Naive thymus-derived CD8-positive, alpha-beta T cell (primary cell): ENCODE results near the gene DAD1. TPM values are rescaled to one million over a fixed set of nuclear protein-coding genes. Genes with fewer than 3 reads are reported as not detected.
A peak's percentile ranks its signal among the peaks of the same experiment; 100 is the strongest.

Source experiments
- ATAC-seq, 2 donors: fragments of 150-1000 bp; cut with Tn5 transposase in 1 of 2; sonication (Bioruptor Pico), chemical (Tn5 transposase) in 1 of 2; 1 replicate in 1 of 2; 2 replicates in 1 of 2; pipeline ENCODE4 v1.10.0; 2021; ENCODE audit warnings: mild to moderate bottlenecking in 2 of 2, moderate library complexity in 2 of 2
- POLR2A ChIA-PET: fragments of 350-600 bp; sonication (Branson Sonifier 250); formaldehyde crosslinking; loops from one replicate; lab custom pipeline; 2021; ENCODE audit warnings: antibody characterized with exemption; lab: Charles Lee
- DNase-seq, 10 donors: peaks; one replicate each; pipeline versions ENCODE4 v3.0.0 to v3.0.0-alpha.2; 2020 to 2022
- H3K27ac Mint-ChIP-seq, 10 donors: one replicate each; pipeline ENCODE4 v1.8.0; 2020 to 2022; ENCODE audit warnings: mild to moderate bottlenecking in 10 of 10, mixed read lengths in 10 of 10, moderate library complexity in 4 of 10, inconsistent platforms in 1 of 10
- H3K27me3 Mint-ChIP-seq, 5 donors: one replicate each; pipeline ENCODE4 v1.8.0; 2021 to 2022; ENCODE audit warnings: mixed read lengths in 5 of 5
- H3K36me3 Mint-ChIP-seq, 3 donors: one replicate each; pipeline ENCODE4 v1.8.0; 2020 to 2022; ENCODE audit warnings: mixed read lengths in 3 of 3, mild to moderate bottlenecking in 2 of 3, inconsistent platforms in 1 of 3
- H3K4me1 Mint-ChIP-seq, 4 donors: one replicate each; pipeline ENCODE4 v1.8.0; 2021 to 2022; ENCODE audit warnings: mixed read lengths in 4 of 4
- H3K4me3 Mint-ChIP-seq, 10 donors: one replicate each; pipeline ENCODE4 v1.8.0; 2020 to 2022; ENCODE audit warnings: mild to moderate bottlenecking in 10 of 10, mixed read lengths in 10 of 10, moderate library complexity in 6 of 10, inconsistent platforms in 1 of 10
- H3K9me3 Mint-ChIP-seq, 9 donors: one replicate each; pipeline ENCODE4 v1.8.0; 2020 to 2022; ENCODE audit warnings: mixed read lengths in 9 of 9, mild to moderate bottlenecking in 3 of 9, inconsistent platforms in 1 of 9, moderate library complexity in 1 of 9
- polyA plus RNA-seq, 3 donors: library from polyadenylated mRNA; unstranded; fragments of 300-500 nt; fragmentation: Illumina TruSeq; gene quantifications; one replicate each; pipeline ENCODE4 v1.2.3, GENCODE V29; 2021
- total RNA-seq, 8 experiments: library from RNA in 2 of 8; stranded (reverse) in 2 of 8; gene quantifications; one replicate each; pipeline ENCODE4 v1.2.3 and lab custom pipeline; 2021 to 2026

Gene DAD1
- total and polyA plus RNA-seq, 5 experiments from 2014 or later, result 120 to 660 (median 610) TPM

GRCh38 chr14:22565391-22565945, 23.6 kb downstream of the DAD1 start:
- peaks cover 50 to 98% (median 91%) of the 10 kb centered on the region in 4 donors for H3K4me1 Mint-ChIP-seq
- H3K36me3 Mint-ChIP-seq, result peaks cover 0 to 13% (median 13%) of the 10 kb centered on the region in 3 donors
- no peaks in the 10 kb centered on the region for H3K9me3 Mint-ChIP-seq
- peak overlapping the region; percentile 96 to 100 (median 99) for H3K27ac Mint-ChIP-seq
- POLR2A ChIA-PET, result interaction anchor here (0.5 to 9.8 kb wide), 11 partner anchors 10 to 842 kb away, joined by 3 to 249 read pairs (median 4); partner anchors contain the start of gene DAD1
- DNase-seq, result no peak
- H3K4me3 Mint-ChIP-seq, result peak overlapping the region; percentile 56 to 91 (median 70)
- no peak for ATAC-seq
- no peaks in the 10 kb centered on the region for H3K27me3 Mint-ChIP-seq

DNA sequence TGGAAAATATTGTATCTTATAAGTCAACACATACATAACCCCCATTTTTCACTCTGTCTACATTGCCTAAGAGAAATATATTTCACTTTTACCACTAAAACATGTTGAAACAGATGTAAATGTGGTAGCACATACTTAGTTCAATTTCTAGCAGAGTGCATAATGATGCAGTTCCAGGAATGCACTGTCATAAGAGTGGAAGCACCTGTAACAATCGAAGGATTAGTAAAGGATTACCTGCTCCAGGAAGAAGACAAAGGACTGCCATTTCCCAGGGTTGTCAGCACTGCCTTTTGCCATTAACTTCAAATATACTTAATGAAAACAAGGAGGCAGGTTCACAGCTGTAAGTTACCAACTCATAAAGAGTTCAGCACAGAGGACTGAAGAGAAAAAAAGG, 24.6 kb downstream of the DAD1 start:
- Mint-ChIP-seq H3K4me1 (peaks cover 53 to 98% (median 95%) of the 10 kb centered on the region in 4 donors), H3K9me3 (no peaks in the 10 kb centered on the region), H3K4me3 (peak overlapping the region; percentile 7 to 91 (median 64)), H3K27ac (peak overlapping the region; percentile 96 to 100 (median 99)), H3K36me3 (peaks cover 0 to 13% (median 12%) of the 10 kb centered on the region in 3 donors), H3K27me3 (no peaks in the 10 kb centered on the region)
- DNase-seq (no peak), ATAC-seq (no peak)
- POLR2A ChIA-PET, result interaction anchor here (0.7 to 9.8 kb wide), 7 partner anchors 8 to 653 kb away, joined by 3 to 249 read pairs (median 12); partner anchors contain the start of gene DAD1

GRCh38 chr14:22563987-22564386, 25.0 kb downstream of the DAD1 start:
- H3K4me1 Mint-ChIP-seq, result peaks cover 52 to 98% (median 95%) of the 10 kb centered on the region in 4 donors
- no peaks in the 10 kb centered on the region for H3K27me3 Mint-ChIP-seq
- no peaks in the 10 kb centered on the region for H3K9me3 Mint-ChIP-seq
- peak overlapping the region; percentile 96 to 100 (median 99) for H3K27ac Mint-ChIP-seq
- peaks cover 0 to 13% (median 12%) of the 10 kb centered on the region in 3 donors for H3K36me3 Mint-ChIP-seq
- peak in 1 of 10 donors; percentile 25 for DNase-seq
- H3K4me3 Mint-ChIP-seq, result peak overlapping the region in 9 of 10 donors; percentile 7 to 91 (median 67)
- POLR2A ChIA-PET, result interaction anchor here (0.7 to 9.8 kb wide), 10 partner anchors 8 to 840 kb away, joined by 3 to 249 read pairs (median 14); partner anchors contain the start of gene DAD1
- no peak for ATAC-seq

DNA sequence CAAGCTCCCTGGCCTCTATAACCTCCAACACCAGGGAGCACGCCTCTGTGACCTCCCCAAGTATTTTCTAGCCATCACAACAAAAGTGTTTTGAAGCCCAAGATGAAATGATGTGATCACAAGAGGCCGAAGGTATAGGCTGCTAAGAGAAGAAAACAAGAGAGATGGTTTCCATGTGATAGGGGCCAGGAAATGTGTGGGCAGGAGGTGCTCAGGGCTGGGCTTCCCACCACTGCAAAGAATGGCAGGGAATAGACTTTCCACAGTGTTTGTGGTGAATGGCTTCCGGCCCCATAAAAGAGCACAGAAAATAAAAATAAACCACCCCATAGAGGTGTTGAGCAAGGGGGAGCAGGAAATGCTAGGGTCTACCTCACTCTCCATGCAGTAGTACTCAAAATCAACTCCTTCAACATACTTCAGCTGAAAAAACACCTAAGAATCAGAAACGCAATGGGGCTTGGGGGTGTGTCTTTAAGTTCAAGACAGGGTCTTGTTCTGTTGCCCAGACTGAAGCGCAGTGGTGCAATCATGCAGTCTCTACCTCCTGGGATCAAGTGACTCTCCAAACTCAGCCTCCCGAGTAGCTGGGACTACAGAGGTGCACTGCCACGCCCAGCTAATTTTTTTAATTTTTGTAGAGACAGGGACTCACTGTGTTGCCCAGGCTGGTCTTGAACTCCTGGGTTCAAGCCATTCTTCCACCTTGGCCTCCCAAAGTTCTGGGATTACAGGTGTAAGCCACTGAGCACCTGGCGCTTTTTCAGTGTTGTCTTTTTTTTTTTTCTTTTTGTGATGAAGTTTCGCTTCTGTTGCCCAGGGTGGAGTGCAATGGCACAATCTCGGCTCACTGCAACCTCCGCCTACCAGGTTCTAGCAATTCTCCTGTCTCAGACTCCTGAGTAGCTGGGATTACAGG, 27.1 kb downstream of the DAD1 start:
- Mint-ChIP-seq H3K27ac (peak overlapping the region; percentile 96 to 100 (median 99)), H3K4me3 (peak overlapping the region; percentile 53 to 91 (median 66)), H3K9me3 (no peaks in the 10 kb centered on the region), H3K4me1 (peaks cover 49 to 98% (median 94%) of the 10 kb centered on the region in 4 donors), H3K27me3 (no peaks in the 10 kb centered on the region), H3K36me3 (peaks cover 0 to 13% (median 12%) of the 10 kb centered on the region in 3 donors)
- ATAC-seq (peak; percentile 68 to 81), DNase-seq (peak; percentile 52 to 94 (median 84))
- POLR2A ChIA-PET, result interaction anchor here (0.6 to 9.8 kb wide), 39 partner anchors 7 to 701 kb away, joined by 3 to 196 read pairs (median 4); partner anchors contain the start of genes ACIN1, C14orf119, DAD1 and OXA1L

DNA sequence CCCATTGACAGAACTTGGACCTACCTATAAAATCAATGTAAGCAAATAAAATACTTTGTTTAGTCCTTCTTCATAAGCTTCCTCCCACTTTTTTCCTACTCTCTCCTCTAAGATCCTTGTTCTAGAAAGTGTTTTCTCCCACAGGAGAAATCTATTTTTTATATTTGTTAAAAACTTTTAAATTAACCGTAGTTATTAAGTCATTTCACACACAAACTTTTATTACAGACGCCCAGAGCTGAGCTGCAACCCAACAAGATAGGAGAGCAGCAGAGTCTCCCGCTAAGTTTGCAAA, 27.7 kb downstream of the DAD1 start:
- POLR2A ChIA-PET, result interaction anchor here (0.6 to 9.8 kb wide), 33 partner anchors 8 to 700 kb away, joined by 3 to 196 read pairs (median 4); partner anchors contain the start of genes ACIN1, C14orf119, DAD1 and OXA1L
- peak overlapping the region; percentile 53 to 91 (median 66) for H3K4me3 Mint-ChIP-seq
- H3K4me1 Mint-ChIP-seq, result peaks cover 49 to 98% (median 92%) of the 10 kb centered on the region in 4 donors
- DNase-seq, result no peak
- no peak for ATAC-seq
- H3K27me3 Mint-ChIP-seq, result peaks cover 0 to 1% (median 0%) of the 10 kb centered on the region in 5 donors
- peaks cover 0 to 2% (median 0%) of the 10 kb centered on the region in 9 donors for H3K9me3 Mint-ChIP-seq
- peaks cover 0 to 13% (median 12%) of the 10 kb centered on the region in 3 donors for H3K36me3 Mint-ChIP-seq
- peak overlapping the region; percentile 96 to 100 (median 99) for H3K27ac Mint-ChIP-seq

- peaks cover 50 to 98% (median 92%) of the 10 kb centered on the region in 4 donors for H3K4me1 Mint-ChIP-seq
- peak overlapping the region; percentile 96 to 100 (median 99) for H3K27ac Mint-ChIP-seq
- POLR2A ChIA-PET, result interaction anchor here (0.5 to 9.8 kb wide), 31 partner anchors 9 to 643 kb away, joined by 3 to 196 read pairs (median 4); partner anchors contain the start of genes ACIN1, C14orf119, DAD1 and OXA1L
- H3K9me3 Mint-ChIP-seq, result peaks cover 0 to 4% (median 0%) of the 10 kb centered on the region in 9 donors
- ATAC-seq, result no peak
- DNase-seq, result peak in 1 of 10 donors; percentile 22
- peak overlapping the region; percentile 41 to 91 (median 70) for H3K4me3 Mint-ChIP-seq
- peaks cover 0 to 14% (median 13%) of the 10 kb centered on the region in 3 donors for H3K36me3 Mint-ChIP-seq
- H3K27me3 Mint-ChIP-seq, result peaks cover 0 to 4% (median 0%) of the 10 kb centered on the region in 5 donors
These were observed 28.2 kb downstream of the DAD1 start for GRCh38 chr14:22560662-22561365.

- ATAC-seq (no peak), DNase-seq (no peak)
- peaks cover 0 to 4% (median 0%) of the 10 kb centered on the region in 9 donors for H3K9me3 Mint-ChIP-seq
- POLR2A ChIA-PET, result interaction anchor here (0.8 to 9.8 kb wide), 5 partner anchors 10 to 50 kb away, joined by 4 to 196 read pairs (median 36); partner anchors contain the start of gene DAD1
- H3K4me3 Mint-ChIP-seq, result peak overlapping the region; percentile 60 to 97 (median 78)
- peaks cover 0 to 2% (median 0%) of the 10 kb centered on the region in 3 donors for H3K36me3 Mint-ChIP-seq
- H3K27ac Mint-ChIP-seq, result peak overlapping the region; percentile 96 to 100 (median 99)
- peaks cover 45 to 96% (median 90%) of the 10 kb centered on the region in 4 donors for H3K4me1 Mint-ChIP-seq
- H3K27me3 Mint-ChIP-seq, result peaks cover 0 to 4% (median 0%) of the 10 kb centered on the region in 5 donors
These were observed 30.0 kb downstream of the DAD1 start for GRCh38 chr14:22559041-22559440.

- peaks cover 50 to 95% (median 89%) of the 10 kb centered on the region in 4 donors for H3K4me1 Mint-ChIP-seq
- ATAC-seq, result no peak
These were observed 30.7 kb downstream of the DAD1 start for GRCh38 chr14:22558221-22558913.

DNA sequence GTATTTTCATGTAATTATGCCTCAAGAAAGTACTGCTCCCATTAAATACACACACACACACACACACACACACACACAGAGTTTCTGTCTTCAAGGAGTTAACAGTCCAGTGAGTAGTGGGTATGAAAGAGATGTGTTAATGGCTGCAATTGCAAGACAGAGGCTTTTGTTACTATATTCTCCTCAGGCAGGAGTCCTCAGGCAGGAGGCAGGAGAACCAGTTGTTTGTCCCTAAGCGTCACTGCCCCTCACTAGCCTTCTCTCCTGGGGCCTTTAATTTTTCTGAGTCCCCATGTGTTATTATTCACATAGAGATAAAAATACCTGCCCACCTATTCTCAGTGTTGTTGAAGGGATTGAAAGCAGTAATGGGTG, 31.2 kb downstream of the DAD1 start:
- peaks cover 0 to 6% (median 3%) of the 10 kb centered on the region in 3 donors for H3K36me3 Mint-ChIP-seq
- H3K9me3 Mint-ChIP-seq, result peaks cover 0 to 4% (median 0%) of the 10 kb centered on the region in 9 donors
- DNase-seq (peak in 1 of 10 donors; percentile 14), ATAC-seq (no peak)
- H3K4me1 Mint-ChIP-seq, result peaks cover 50 to 95% (median 90%) of the 10 kb centered on the region in 4 donors
- peak overlapping the region; percentile 61 to 97 (median 80) for H3K4me3 Mint-ChIP-seq
- H3K27me3 Mint-ChIP-seq, result peaks cover 0 to 4% (median 0%) of the 10 kb centered on the region in 5 donors
- POLR2A ChIA-PET, result interaction anchor here (0.6 to 5.2 kb wide), 4 partner anchors 12 to 696 kb away, joined by 3 to 196 read pairs (median 4); partner anchors contain the start of gene DAD1
- H3K27ac Mint-ChIP-seq, result peak overlapping the region; percentile 96 to 100 (median 99)

More at GRCh38 chr14:22558221-22558913, 30.7 kb downstream of the DAD1 start:
- Mint-ChIP-seq H3K27me3 (peaks cover 0 to 4% (median 0%) of the 10 kb centered on the region in 5 donors), H3K9me3 (peaks cover 0 to 4% (median 0%) of the 10 kb centered on the region in 9 donors), H3K4me3 (peak overlapping the region; percentile 60 to 97 (median 78)), H3K27ac (peak overlapping the region; percentile 96 to 100 (median 99)), H3K36me3 (peaks cover 0 to 4% (median 1%) of the 10 kb centered on the region in 3 donors)
- peak in 4 of 10 donors; percentile 40 to 69 (median 54) for DNase-seq
- POLR2A ChIA-PET, result interaction anchor here (0.6 to 9.8 kb wide), 6 partner anchors 9 to 696 kb away, joined by 3 to 196 read pairs (median 4); partner anchors contain the start of gene DAD1

GRCh38 chr14:22556990-22557623, 31.9 kb downstream of the DAD1 start:
- DNase-seq, result peak; percentile 78 to 99 (median 94)
- Mint-ChIP-seq H3K9me3 (peaks cover 0 to 4% (median 0%) of the 10 kb centered on the region in 9 donors), H3K4me3 (peak overlapping the region; percentile 61 to 97 (median 80)), H3K27me3 (peaks cover 0 to 4% (median 0%) of the 10 kb centered on the region in 5 donors), H3K27ac (peak overlapping the region; percentile 96 to 100 (median 99)), H3K4me1 (peaks cover 50 to 95% (median 90%) of the 10 kb centered on the region in 4 donors), H3K36me3 (peaks cover 0 to 13% (median 10%) of the 10 kb centered on the region in 3 donors)
- POLR2A ChIA-PET, result interaction anchor here (0.6 to 13.3 kb wide), 48 partner anchors 11 to 845 kb away, joined by 3 to 879 read pairs (median 5); partner anchors contain the start of genes ABHD4, ACIN1, C14orf119 and DAD1
- peak; percentile 10 to 20 for ATAC-seq
